ENCODE data around the gene CEMIP2. TPM values are rescaled to one million over a fixed set of nuclear protein-coding genes. Genes with fewer than 3 reads are reported as not detected.

The CEMIP2 gene
- total and polyA plus RNA-seq, 7 donors = 17.9 to 90.4 (median 28.8) TPM

- H3K4me1 ChIP-seq = peaks cover 0 to 5% (median under 1%) of the 10 kb centered on the region in 4 donors
- no peaks in the 10 kb centered on the region for H3K9me3 ChIP-seq
- intact Hi-C loops (cut with DNase I) = no loop called here
- no peaks in the 10 kb centered on the region for H3K36me3 ChIP-seq
- whole genome bisulfite sequencing, 2 donors = 46 to 72% methylated on average over 3 of the region's 3 CpGs
- DNase-seq = no peak
- H3K4me3 ChIP-seq = no peak overlapping the region
- TF ChIP-seq EP300 (IDR thresholded peaks at IDR 0.05) = no peak
- no peak for TF ChIP-seq CTCF (IDR thresholded peaks at IDR 0.05)
- TF ChIP-seq POLR2AphosphoS5 (IDR thresholded peaks at IDR 0.05) = no peak
- TF ChIP-seq POLR2A (IDR thresholded peaks at IDR 0.05) = no peak
- no peaks in the 10 kb centered on the region for H3K27me3 ChIP-seq
- H3K27ac ChIP-seq = no peak overlapping the region
Observed at GRCh38 chr9:71774920-71775319, 6.6 kb upstream of the CEMIP2 start.

- Histone ChIP-seq H3K4me3 (no peak overlapping the region), H3K9me3 (no peaks in the 10 kb centered on the region), H3K27me3 (no peaks in the 10 kb centered on the region), H3K4me1 (peaks cover 0 to 15% (median 8%) of the 10 kb centered on the region in 4 donors), H3K27ac (no peak overlapping the region), H3K36me3 (no peaks in the 10 kb centered on the region)
- TF ChIP-seq POLR2A (IDR thresholded peaks at IDR 0.05) = no peak
- no peak for TF ChIP-seq EP300 (IDR thresholded peaks at IDR 0.05)
- TF ChIP-seq CTCF (IDR thresholded peaks at IDR 0.05) = no peak
- TF ChIP-seq POLR2AphosphoS5 (IDR thresholded peaks at IDR 0.05) = no peak
- no peak for DNase-seq
- intact Hi-C loops (cut with DNase I) = no loop called here
- WGBS, 2 donors = 87 to 88% methylated on average over 4 of the region's 4 CpGs
Observed at GRCh38 chr9:71772726-71773125, 4.4 kb upstream of the CEMIP2 start.

- no peak for TF ChIP-seq EP300 (IDR thresholded peaks at IDR 0.05)
- Histone ChIP-seq H3K4me1 (peaks cover 0 to 34% (median 29%) of the 10 kb centered on the region in 4 donors), H3K36me3 (no peaks in the 10 kb centered on the region), H3K27ac (peak overlapping the region; percentile 91 to 98 (median 95)), H3K9me3 (no peaks in the 10 kb centered on the region), H3K4me3 (peak overlapping the region in 1 of 4 donors; percentile 77), H3K27me3 (no peaks in the 10 kb centered on the region)
- WGBS, 2 donors = 53 to 75% methylated on average over 3 of the region's 3 CpGs
- intact Hi-C loops (cut with DNase I) = no loop called here
- no peak for DNase-seq
Observed at GRCh38 chr9:71770170-71770569, 1.9 kb upstream of the CEMIP2 start.

GRCh38 chr9:71769175-71770161 is 1.2 kb upstream of the CEMIP2 start:
- H3K36me3 ChIP-seq = no peaks in the 10 kb centered on the region
- peaks cover 0 to 40% (median 32%) of the 10 kb centered on the region in 4 donors for H3K4me1 ChIP-seq
- H3K4me3 ChIP-seq = peak overlapping the region; percentile 76 to 92 (median 82)
- H3K9me3 ChIP-seq = no peaks in the 10 kb centered on the region
- peak overlapping the region; percentile 91 to 98 (median 95) for H3K27ac ChIP-seq
- 1 to 3% methylated on average over 46 of the region's 46 CpGs for WGBS, 2 donors
- H3K27me3 ChIP-seq = no peaks in the 10 kb centered on the region
- intact Hi-C loops (cut with DNase I) = loop anchor here (2.0 to 5.0 kb wide), 4 partner anchors 48 to 141 kb away; partner anchors contain the start of genes ABHD17B and C9orf85
- TF ChIP-seq CTCF (IDR thresholded peaks at IDR 0.05) = peak in 3 of 4 experiments; percentile 7 to 15 (median 8)
- no peak for TF ChIP-seq EP300 (IDR thresholded peaks at IDR 0.05)
- peak; percentile 91 for DNase-seq

GRCh38 chr9:71767776-71768321 is 464 bp downstream of the CEMIP2 start:
- 1% methylated on average over 33 of the region's 33 CpGs for WGBS, 2 donors
- Histone ChIP-seq H3K36me3 (no peaks in the 10 kb centered on the region), H3K9me3 (no peaks in the 10 kb centered on the region), H3K27ac (peak overlapping the region; percentile 91 to 98 (median 95)), H3K4me1 (peaks cover 0 to 54% (median 43%) of the 10 kb centered on the region in 4 donors), H3K4me3 (peak overlapping the region; percentile 76 to 92 (median 82)), H3K27me3 (no peaks in the 10 kb centered on the region)
- no peak for TF ChIP-seq EP300 (IDR thresholded peaks at IDR 0.05)
- TF ChIP-seq POLR2AphosphoS5 (IDR thresholded peaks at IDR 0.05) = no peak
- TF ChIP-seq POLR2A (IDR thresholded peaks at IDR 0.05) = no peak
- TF ChIP-seq CTCF (IDR thresholded peaks at IDR 0.05) = no peak
- intact Hi-C loops (cut with DNase I) = loop anchor here (1.0 to 5.0 kb wide), 5 partner anchors 49 to 164 kb away; partner anchors contain the start of genes ABHD17B and C9orf85
- peak; percentile 69 for DNase-seq

All from sigmoid colon (tissue), 7 donors.